PC-9 (cell line): ENCODE measurements around the gene DBF4B.

Experiments used
- EZH2 ChIP-seq: fragments of 200-600 bp; sonication (generic); IDR thresholded peaks from 2 replicates; pipeline ENCODE4 v1.8.0; 2017; ENCODE audit warnings: antibody characterized with exemption, low read depth
- TF ChIP-seq, protein P1 (sequence below): fragments of 200-600 bp; sonication (generic); conservative IDR thresholded peaks from 2 replicates; pipeline ENCODE4 v1.6.1; 2017; ENCODE audit warnings: mixed run types, antibody characterized with exemption, mild to moderate bottlenecking, moderate library complexity

DNA sequence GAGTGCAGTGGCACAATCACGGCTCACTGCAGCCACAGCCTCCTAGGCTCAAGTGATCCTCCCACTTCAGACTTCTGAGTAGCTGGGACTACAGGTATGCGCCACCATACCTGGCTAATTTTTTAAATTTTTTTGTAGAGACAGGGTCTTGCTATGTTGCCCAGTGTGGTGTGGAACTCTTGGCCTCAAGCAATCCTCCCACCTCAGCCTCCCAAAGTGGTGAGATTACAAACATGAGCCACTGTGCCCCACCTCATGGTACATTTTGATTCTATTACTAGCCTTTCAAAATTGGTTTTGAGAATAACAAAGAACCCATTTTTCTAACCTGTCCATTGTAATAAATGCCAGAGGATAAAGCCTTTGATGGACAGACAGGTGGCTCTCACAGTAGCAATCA is 20.3 kb upstream of the DBF4B start:
- TF ChIP-seq, protein P1, sequence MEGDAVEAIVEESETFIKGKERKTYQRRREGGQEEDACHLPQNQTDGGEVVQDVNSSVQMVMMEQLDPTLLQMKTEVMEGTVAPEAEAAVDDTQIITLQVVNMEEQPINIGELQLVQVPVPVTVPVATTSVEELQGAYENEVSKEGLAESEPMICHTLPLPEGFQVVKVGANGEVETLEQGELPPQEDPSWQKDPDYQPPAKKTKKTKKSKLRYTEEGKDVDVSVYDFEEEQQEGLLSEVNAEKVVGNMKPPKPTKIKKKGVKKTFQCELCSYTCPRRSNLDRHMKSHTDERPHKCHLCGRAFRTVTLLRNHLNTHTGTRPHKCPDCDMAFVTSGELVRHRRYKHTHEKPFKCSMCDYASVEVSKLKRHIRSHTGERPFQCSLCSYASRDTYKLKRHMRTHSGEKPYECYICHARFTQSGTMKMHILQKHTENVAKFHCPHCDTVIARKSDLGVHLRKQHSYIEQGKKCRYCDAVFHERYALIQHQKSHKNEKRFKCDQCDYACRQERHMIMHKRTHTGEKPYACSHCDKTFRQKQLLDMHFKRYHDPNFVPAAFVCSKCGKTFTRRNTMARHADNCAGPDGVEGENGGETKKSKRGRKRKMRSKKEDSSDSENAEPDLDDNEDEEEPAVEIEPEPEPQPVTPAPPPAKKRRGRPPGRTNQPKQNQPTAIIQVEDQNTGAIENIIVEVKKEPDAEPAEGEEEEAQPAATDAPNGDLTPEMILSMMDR: no peak
- TF ChIP-seq EZH2: no peak
